ENCODE results near the gene TAF6. TPM values are rescaled to one million over a fixed set of nuclear protein-coding genes. Genes with fewer than 3 reads are reported as not detected.

TAF6 gene
- total RNA-seq, 2 donors from 2014 or later, result 40.7 to 45.3 TPM

Other genes with a start within 250 kb of the TAF6 start
- not detected for gene OR2AE1, start 242.3 kb downstream of the TAF6 start, total RNA-seq
- 10 to 100 TPM; 25.3 to 27.2 TPM for gene TRIM4, start 199.8 kb downstream of the TAF6 start, total RNA-seq
- under 1 TPM in 1 of 2 donors, not detected in 1; 0.25 TPM for gene GJC3, start 189.7 kb downstream of the TAF6 start, total RNA-seq
- not detected for gene AZGP1, start 143.3 kb downstream of the TAF6 start, total RNA-seq
- 10 to 100 TPM; 51.1 to 58.6 TPM for gene ZKSCAN1, start 103.8 kb downstream of the TAF6 start, total RNA-seq
- gene ZSCAN21, start 69.6 kb downstream of the TAF6 start, total RNA-seq, result 1 to 10 TPM; 4.2 to 5.2 TPM
- 10 to 100 TPM; 42.3 to 45.2 TPM for gene ZNF3, start 37.6 kb downstream of the TAF6 start, total RNA-seq
- gene COPS6, start 30.4 kb downstream of the TAF6 start, total RNA-seq, result 10 to 100 TPM; 62.5 to 64.7 TPM
- 100 to 1,000 TPM; 111 to 119 TPM for gene MCM7, start 18.0 kb downstream of the TAF6 start, total RNA-seq
- 1 to 10 TPM; 8.6 to 9.3 TPM for gene AP4M1, start 17.7 kb downstream of the TAF6 start, total RNA-seq
- gene CNPY4, start 276 bp upstream of the TAF6 start, total RNA-seq, result 10 to 100 TPM; 22.5 to 22.6 TPM
- 1 to 10 TPM; 4.0 to 4.2 TPM for gene MBLAC1, start 7.6 kb upstream of the TAF6 start, total RNA-seq
- gene LAMTOR4, start 29.6 kb upstream of the TAF6 start, total RNA-seq, result 100 to 1,000 TPM; 124 to 135 TPM
- 10 to 100 TPM; 45.8 to 46.9 TPM for gene TRAPPC14, start 39.4 kb upstream of the TAF6 start, total RNA-seq
- 1 to 10 TPM; 5.0 to 6.5 TPM for gene GAL3ST4, start 49.3 kb upstream of the TAF6 start, total RNA-seq
- gene GPC2, start 58.0 kb upstream of the TAF6 start, total RNA-seq, result 1 to 10 TPM; 5.0 to 8.5 TPM
- gene STAG3, start 58.6 kb upstream of the TAF6 start, total RNA-seq, result 1 to 10 TPM; 4.0 to 4.8 TPM
- 10 to 100 TPM; 30.1 to 30.5 TPM for gene PVRIG, start 100.6 kb upstream of the TAF6 start, total RNA-seq
- not detected for gene SPDYE3, start 188.3 kb upstream of the TAF6 start, total RNA-seq
- 10 to 100 TPM; 71.6 to 97.2 TPM for gene PILRB, start 238.8 kb upstream of the TAF6 start, total RNA-seq